Measurements from ENCODE around the gene LIPI.
"Not testable (repeated sequence)": the region's sequence is repeated elsewhere in the genome, so short reads cannot be mapped to it uniquely, and the experiment has no call there.

The LIPI gene

GRCh38 chr21:14075346-14076142, 135.2 kb downstream of the LIPI start:
- in situ Hi-C loops (cut with HindIII; ENCODE audit: low sequenced_read_pairs), result no loop called here

GRCh38 chr21:14074177-14074576, 136.6 kb downstream of the LIPI start:
- in situ Hi-C loops (cut with HindIII; ENCODE audit: low sequenced_read_pairs), result no loop called here

DNA sequence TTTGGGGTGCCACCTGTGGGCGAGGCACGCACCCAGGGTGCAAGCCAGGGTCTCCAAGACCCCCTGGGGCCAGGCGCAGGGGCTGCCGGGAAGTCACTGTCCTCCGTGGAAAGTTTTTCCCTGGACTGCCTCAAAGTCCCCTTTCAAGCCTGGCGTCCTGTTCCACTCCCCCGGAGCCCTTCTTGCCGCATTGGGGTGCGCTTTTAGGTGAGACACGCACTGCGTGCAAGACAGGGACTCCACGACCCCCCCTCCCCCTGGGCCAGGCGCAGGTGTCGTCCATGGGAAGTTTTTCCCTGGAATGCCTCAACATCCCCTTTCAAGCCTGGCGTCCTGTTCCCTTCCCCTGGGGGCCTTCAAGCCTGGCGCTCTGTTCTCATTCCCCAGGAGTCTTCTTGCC, 137.1 kb downstream of the LIPI start:
- in situ Hi-C loops (cut with HindIII; ENCODE audit: low sequenced_read_pairs), result no loop called here

GRCh38 chr21:14072761-14073535, 137.8 kb downstream of the LIPI start:
- in situ Hi-C loops (cut with HindIII; ENCODE audit: low sequenced_read_pairs), result no loop called here

GRCh38 chr21:14071902-14072734, 138.6 kb downstream of the LIPI start:
- in situ Hi-C loops (cut with HindIII; ENCODE audit: low sequenced_read_pairs), result no loop called here

GRCh38 chr21:14070968-14071367, 139.8 kb downstream of the LIPI start:
- in situ Hi-C loops (cut with HindIII; ENCODE audit: low sequenced_read_pairs), result no loop called here

DNA sequence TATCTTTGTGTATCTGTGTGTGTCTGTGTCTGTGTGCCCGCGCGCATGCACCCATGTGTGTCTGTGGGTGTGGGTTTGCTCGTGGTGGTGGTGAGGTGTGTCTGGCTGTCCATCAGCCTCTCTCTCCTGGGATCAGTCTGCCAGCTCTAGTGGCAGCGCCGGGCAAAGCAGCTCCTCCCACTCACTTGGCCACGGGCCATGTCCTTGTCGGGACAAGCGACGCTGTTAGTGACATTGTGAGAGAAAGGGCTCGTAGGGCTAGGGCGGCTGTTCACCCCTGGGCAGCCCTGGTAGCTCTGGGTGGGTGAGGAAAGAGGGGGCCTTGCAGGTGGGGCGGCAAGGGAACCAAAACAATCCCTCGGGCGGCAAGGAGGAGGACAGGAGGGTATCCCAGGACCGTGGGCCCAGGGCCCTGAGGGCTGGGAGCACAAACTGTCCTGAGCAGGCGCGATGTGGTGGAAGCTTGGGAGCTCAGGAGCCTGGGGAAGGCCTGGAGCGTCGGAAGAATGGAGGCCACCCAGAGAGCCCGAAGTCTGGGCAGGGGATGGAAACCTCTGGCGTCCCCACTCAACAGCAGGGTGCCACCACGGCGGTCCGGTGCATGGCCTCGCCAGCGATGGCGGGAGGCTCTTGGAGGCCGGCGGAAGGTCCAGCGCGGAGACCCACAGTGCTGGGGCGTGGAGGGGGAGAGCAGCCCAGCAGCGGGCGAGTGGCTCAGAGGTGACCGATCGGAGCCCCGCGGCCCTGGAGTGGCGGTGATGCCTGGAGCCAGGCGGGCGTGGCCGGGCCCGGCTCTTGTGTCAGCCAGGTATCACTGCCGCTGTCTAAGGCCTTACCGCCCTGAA, 140.5 kb downstream of the LIPI start:
- in situ Hi-C loops (cut with HindIII; ENCODE audit: low sequenced_read_pairs), result no loop called here

DNA sequence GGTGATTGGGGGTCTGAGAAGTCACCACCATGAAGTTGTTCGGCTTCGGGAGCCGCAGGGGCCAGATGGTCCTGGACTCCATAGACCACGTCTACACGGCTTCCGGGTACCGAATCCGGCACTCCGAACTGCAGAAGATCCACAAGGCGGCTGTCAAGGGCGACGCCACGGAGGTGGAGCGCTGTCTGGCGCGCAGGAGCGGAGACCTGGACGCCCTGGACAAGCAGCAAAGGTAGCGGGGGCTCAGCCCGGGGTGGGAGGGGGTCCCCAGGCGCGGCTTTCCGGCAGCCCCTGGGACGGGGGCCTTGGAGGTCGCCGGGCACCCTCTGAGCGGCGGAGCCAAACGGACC, 146.5 kb downstream of the LIPI start:
- in situ Hi-C loops (cut with HindIII; ENCODE audit: low sequenced_read_pairs), result no loop called here

- in situ Hi-C loops (cut with HindIII; ENCODE audit: low sequenced_read_pairs), result not testable (repeated sequence)
Observed at GRCh38 chr21:14063620-14064295, 147.0 kb downstream of the LIPI start.

DNA sequence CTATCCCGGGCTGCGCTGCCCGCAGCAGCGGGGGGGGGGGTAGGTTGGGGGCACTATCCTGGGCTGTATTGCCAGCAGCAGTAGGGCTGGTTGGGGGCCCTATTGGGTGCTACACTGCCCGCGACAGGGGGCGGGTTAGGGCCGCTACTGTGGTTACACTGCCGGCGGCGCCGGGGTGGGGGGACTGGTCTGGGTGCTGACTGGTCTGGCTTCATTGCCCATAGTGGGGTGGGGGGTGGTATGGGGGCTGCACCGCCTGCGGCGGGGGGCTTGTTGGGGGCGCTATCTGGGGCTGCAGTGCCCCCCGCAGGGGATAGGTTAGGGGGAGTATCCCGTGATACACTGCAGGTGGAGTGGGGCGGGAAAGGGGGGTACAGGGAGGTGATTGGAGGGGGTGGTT, 148.1 kb downstream of the LIPI start:
- in situ Hi-C loops (cut with HindIII; ENCODE audit: low sequenced_read_pairs), result not testable (repeated sequence)

DNA sequence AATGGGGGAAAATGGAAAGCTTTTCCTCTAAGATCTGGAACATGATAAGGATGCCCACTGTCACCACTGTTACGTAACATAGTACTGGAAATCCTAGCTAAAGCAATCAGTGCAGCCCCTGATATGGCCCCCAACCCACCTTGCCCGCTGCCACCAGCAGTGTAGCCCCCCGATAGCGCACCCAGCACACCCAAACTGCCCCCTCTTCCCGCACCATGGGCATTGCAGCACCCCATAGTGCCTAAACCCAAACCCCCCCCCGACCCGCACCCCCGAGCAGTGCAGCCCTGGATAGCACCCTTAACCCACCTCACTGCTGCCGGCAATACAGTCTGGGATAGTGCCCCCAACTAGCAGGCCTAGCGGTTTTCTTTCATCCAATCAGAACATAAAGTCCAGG, 148.9 kb downstream of the LIPI start:
- in situ Hi-C loops (cut with HindIII; ENCODE audit: low sequenced_read_pairs), result not testable (repeated sequence)

- in situ Hi-C loops (cut with HindIII; ENCODE audit: low sequenced_read_pairs), result not testable (repeated sequence)
Observed at GRCh38 chr21:14058995-14059627, 151.6 kb downstream of the LIPI start.
